NCI-H2196 (cell line): ENCODE measurements around the gene NUDCD3.
"Not testable (repeated sequence)": the region's sequence is repeated elsewhere in the genome, so short reads cannot be mapped to it uniquely, and the experiment has no call there.

Experiments used
- DNase-seq: peaks from one replicate; lab custom pipeline; 2025; ENCODE audit not compliant: unreplicated experiment; lab: John Stamatoyannopoulos, UW

Gene NUDCD3

GRCh38 chr7:44518761-44519160, 28.3 kb upstream of the NUDCD3 start:
- DNase-seq = no peak

GRCh38 chr7:44517175-44517574, 26.7 kb upstream of the NUDCD3 start:
- no peak for DNase-seq

GRCh38 chr7:44515590-44516268, 25.3 kb upstream of the NUDCD3 start:
- no peak for DNase-seq

GRCh38 chr7:44512736-44513135, 22.3 kb upstream of the NUDCD3 start:
- no peak for DNase-seq

GRCh38 chr7:44511863-44512468, 21.5 kb upstream of the NUDCD3 start:
- DNase-seq = no peak

- DNase-seq = no peak
Measured at GRCh38 chr7:44511236-44511635, 20.8 kb upstream of the NUDCD3 start.

- DNase-seq = no peak
Measured at GRCh38 chr7:44508328-44509030, 18.0 kb upstream of the NUDCD3 start.

- DNase-seq = not testable (repeated sequence)
Measured at GRCh38 chr7:44506592-44507288, 16.3 kb upstream of the NUDCD3 start.

GRCh38 chr7:44505595-44505994, 15.1 kb upstream of the NUDCD3 start:
- no peak for DNase-seq

- DNase-seq = no peak
Measured at GRCh38 chr7:44498230-44498954, 7.9 kb upstream of the NUDCD3 start.

- no peak for DNase-seq
Measured at GRCh38 chr7:44497155-44498027, 6.9 kb upstream of the NUDCD3 start.

- no peak for DNase-seq
Measured at GRCh38 chr7:44496385-44496784, 5.9 kb upstream of the NUDCD3 start.

- no peak for DNase-seq
Measured at GRCh38 chr7:44494960-44495359, 4.5 kb upstream of the NUDCD3 start.

- DNase-seq = no peak
Measured at GRCh38 chr7:44491229-44491628, 771 bp upstream of the NUDCD3 start.

GRCh38 chr7:44489955-44490350, 505 bp downstream of the NUDCD3 start:
- no peak for DNase-seq

GRCh38 chr7:44488955-44489354, 1.5 kb downstream of the NUDCD3 start:
- DNase-seq = no peak

- DNase-seq = peak; percentile 16
Measured at GRCh38 chr7:44486693-44487092, 3.8 kb downstream of the NUDCD3 start.

GRCh38 chr7:44486001-44486400, 4.5 kb downstream of the NUDCD3 start:
- DNase-seq = no peak

GRCh38 chr7:44484482-44485313, 5.8 kb downstream of the NUDCD3 start:
- DNase-seq = no peak
